Activated CD4-positive, CD25-positive, alpha-beta regulatory T cell treated with anti-CD3 and anti-CD28 coated beads, Interleukin-2, amount 50 U/mL, for 16 hours (primary cell): ENCODE data around the gene NOP10.
"Not testable (repeated sequence)": the region's sequence is repeated elsewhere in the genome, so short reads cannot be mapped to it uniquely, and the experiment has no call there.

Source experiments
- DNase-seq: peaks from one replicate; pipeline ENCODE4 v3.0.0-alpha.2; 2020; ENCODE audit warnings: low read depth, low spot score

Gene NOP10

GRCh38 chr15:34342737-34343575, at the start of gene NOP10, which contains the start of gene NUTM1:
TSS of gene NOP10 (minus strand) at chr15:34343136. CDS start at chr15:34343073, 63 bp downstream.
TSS of gene NUTM1 (plus strand) at chr15:34343315. CDS start at chr15:34343697, 382 bp downstream.
- peak; percentile 93 for DNase-seq

- DNase-seq = not testable (repeated sequence)
Observed at GRCh38 chr15:34389594-34390086, 46.7 kb upstream of the NOP10 start.

GRCh38 chr15:34381829-34382521, 39.0 kb upstream of the NOP10 start:
- DNase-seq = not testable (repeated sequence)

GRCh38 chr15:34380491-34380890, 37.6 kb upstream of the NOP10 start:
- not testable (repeated sequence) for DNase-seq

GRCh38 chr15:34376856-34377255, 33.9 kb upstream of the NOP10 start:
- no peak for DNase-seq

GRCh38 chr15:34375541-34375940, 32.6 kb upstream of the NOP10 start:
- not testable (repeated sequence) for DNase-seq

GRCh38 chr15:34374816-34375215, 31.9 kb upstream of the NOP10 start:
- no peak for DNase-seq

- DNase-seq = no peak
Observed at GRCh38 chr15:34373951-34374350, 31.0 kb upstream of the NOP10 start.

GRCh38 chr15:34370643-34371042, 27.7 kb upstream of the NOP10 start:
- no peak for DNase-seq

GRCh38 chr15:34370129-34370528, 27.2 kb upstream of the NOP10 start:
- no peak for DNase-seq

GRCh38 chr15:34367101-34368081, 24.5 kb upstream of the NOP10 start, which contains the start of gene LPCAT4:
TSS of gene LPCAT4 (minus strand) at chr15:34367196. CDS start at chr15:34367100, 96 bp downstream.
- peak; percentile 77 for DNase-seq

- peak; percentile 30 for DNase-seq
Observed at GRCh38 chr15:34366271-34367065, 23.5 kb upstream of the NOP10 start.

GRCh38 chr15:34365836-34366235, 22.9 kb upstream of the NOP10 start:
- DNase-seq = no peak

GRCh38 chr15:34365091-34365825, 22.3 kb upstream of the NOP10 start:
- DNase-seq = no peak

GRCh38 chr15:34364041-34364440, 21.1 kb upstream of the NOP10 start:
- DNase-seq = no peak

GRCh38 chr15:34362047-34362773, 19.3 kb upstream of the NOP10 start:
- no peak for DNase-seq

GRCh38 chr15:34361278-34361677, 18.3 kb upstream of the NOP10 start:
- no peak for DNase-seq

- no peak for DNase-seq
Observed at GRCh38 chr15:34360298-34360697, 17.4 kb upstream of the NOP10 start.

GRCh38 chr15:34359416-34359815, 16.5 kb upstream of the NOP10 start:
- DNase-seq = no peak
